ENCODE measurements around the gene COG2. TPM values are rescaled to one million over a fixed set of nuclear protein-coding genes. Genes with fewer than 3 reads are reported as not detected.
A peak's percentile ranks its signal among the peaks of the same experiment; 100 is the strongest.

COG2 gene
- total RNA-seq, 1 donor from 2014 or later: 23.0 TPM

- H3K4me3 Mint-ChIP-seq: no peak overlapping the region
- peaks cover 23% of the 10 kb centered on the region for H3K4me1 Mint-ChIP-seq
- no peak overlapping the region for H3K27ac Mint-ChIP-seq
- peaks cover 17% of the 10 kb centered on the region for H3K9me3 Mint-ChIP-seq
- DNase-seq (ENCODE audit: low spot score in 2 of 2, unreplicated experiment in 2 of 2): no peak
- peaks cover 54% of the 10 kb centered on the region for H3K36me3 Mint-ChIP-seq
- TF ChIP-seq CTCF (IDR thresholded peaks at IDR 0.05; ENCODE audit: unreplicated experiment): no peak
- no peaks in the 10 kb centered on the region for H3K27me3 Mint-ChIP-seq (ENCODE audit: low read depth)
Measured at GRCh38 chr1:230679192-230679591, 36.9 kb downstream of the COG2 start.

GRCh38 chr1:230679825-230680224 lies 37.5 kb downstream of the COG2 start:
- peaks cover 53% of the 10 kb centered on the region for H3K36me3 Mint-ChIP-seq

GRCh38 chr1:230680300-230681025 lies 38.2 kb downstream of the COG2 start:
- H3K27ac Mint-ChIP-seq: peak overlapping the region; percentile 81
- no peak for TF ChIP-seq CTCF (IDR thresholded peaks at IDR 0.05; ENCODE audit: unreplicated experiment)
- no peak overlapping the region for H3K4me3 Mint-ChIP-seq
- peaks cover 17% of the 10 kb centered on the region for H3K9me3 Mint-ChIP-seq
- no peaks in the 10 kb centered on the region for H3K27me3 Mint-ChIP-seq (ENCODE audit: low read depth)
- H3K4me1 Mint-ChIP-seq: peaks cover 23% of the 10 kb centered on the region
- no peak for DNase-seq (ENCODE audit: low spot score in 2 of 2, unreplicated experiment in 2 of 2)
- H3K36me3 Mint-ChIP-seq: peaks cover 55% of the 10 kb centered on the region

More at GRCh38 chr1:230679825-230680224, 37.5 kb downstream of the COG2 start:
- H3K9me3 Mint-ChIP-seq: peaks cover 17% of the 10 kb centered on the region
- DNase-seq (ENCODE audit: low spot score in 2 of 2, unreplicated experiment in 2 of 2): no peak
- no peak overlapping the region for H3K4me3 Mint-ChIP-seq
- H3K27ac Mint-ChIP-seq: no peak overlapping the region
- TF ChIP-seq CTCF (IDR thresholded peaks at IDR 0.05; ENCODE audit: unreplicated experiment): no peak
- no peaks in the 10 kb centered on the region for H3K27me3 Mint-ChIP-seq (ENCODE audit: low read depth)
- peaks cover 23% of the 10 kb centered on the region for H3K4me1 Mint-ChIP-seq

GRCh38 chr1:230681599-230681998 lies 39.3 kb downstream of the COG2 start:
- peaks cover 53% of the 10 kb centered on the region for H3K36me3 Mint-ChIP-seq
- peaks cover 6% of the 10 kb centered on the region for H3K9me3 Mint-ChIP-seq
- TF ChIP-seq CTCF (IDR thresholded peaks at IDR 0.05; ENCODE audit: unreplicated experiment): no peak
- H3K4me1 Mint-ChIP-seq: peaks cover 23% of the 10 kb centered on the region
- no peaks in the 10 kb centered on the region for H3K27me3 Mint-ChIP-seq (ENCODE audit: low read depth)
- H3K27ac Mint-ChIP-seq: peak overlapping the region; percentile 91
- H3K4me3 Mint-ChIP-seq: no peak overlapping the region
- no peak for DNase-seq (ENCODE audit: low spot score in 2 of 2, unreplicated experiment in 2 of 2)

- Mint-ChIP-seq H3K4me3 (no peak overlapping the region), H3K36me3 (peaks cover 50% of the 10 kb centered on the region), H3K9me3 (no peaks in the 10 kb centered on the region), H3K4me1 (peaks cover 23% of the 10 kb centered on the region), H3K27me3 (ENCODE audit: low read depth) (no peaks in the 10 kb centered on the region), H3K27ac (peak overlapping the region; percentile 91)
- no peak for TF ChIP-seq CTCF (IDR thresholded peaks at IDR 0.05; ENCODE audit: unreplicated experiment)
- DNase-seq (ENCODE audit: low spot score in 2 of 2, unreplicated experiment in 2 of 2): no peak
Measured at GRCh38 chr1:230682274-230682673, 40.0 kb downstream of the COG2 start.
